PC-9 (cell line): ENCODE measurements around the gene NTNG1.

Experiments
- EZH2 ChIP-seq: fragments of 200-600 bp; sonication (generic); IDR thresholded peaks from 2 replicates; pipeline ENCODE4 v1.8.0; 2017; ENCODE audit warnings: antibody characterized with exemption, low read depth
- TF ChIP-seq, protein P1 (sequence below): fragments of 200-600 bp; sonication (generic); conservative IDR thresholded peaks from 2 replicates; pipeline ENCODE4 v1.6.1; 2017; ENCODE audit warnings: mixed run types, antibody characterized with exemption, mild to moderate bottlenecking, moderate library complexity

DNA sequence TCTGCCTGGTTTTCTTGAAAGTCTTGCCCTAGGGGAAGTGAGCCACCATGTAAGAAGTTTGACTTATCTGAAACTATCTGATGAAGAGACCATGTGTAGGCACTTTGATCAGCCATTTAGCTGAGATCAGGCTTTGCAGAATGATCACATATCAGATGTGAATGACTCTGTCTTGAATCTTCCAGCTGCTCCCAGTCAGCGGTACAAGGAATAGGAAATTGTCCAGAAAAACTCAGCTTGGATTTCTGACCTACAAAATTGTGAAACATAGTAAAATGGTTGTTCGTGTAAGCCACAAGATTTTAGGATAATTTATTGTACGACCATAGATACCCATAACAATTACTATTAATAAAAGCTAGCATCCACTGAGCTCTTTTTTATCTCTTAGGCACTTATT, 41.9 kb upstream of the NTNG1 start:
- no peak for TF ChIP-seq EZH2
- TF ChIP-seq, protein P1, sequence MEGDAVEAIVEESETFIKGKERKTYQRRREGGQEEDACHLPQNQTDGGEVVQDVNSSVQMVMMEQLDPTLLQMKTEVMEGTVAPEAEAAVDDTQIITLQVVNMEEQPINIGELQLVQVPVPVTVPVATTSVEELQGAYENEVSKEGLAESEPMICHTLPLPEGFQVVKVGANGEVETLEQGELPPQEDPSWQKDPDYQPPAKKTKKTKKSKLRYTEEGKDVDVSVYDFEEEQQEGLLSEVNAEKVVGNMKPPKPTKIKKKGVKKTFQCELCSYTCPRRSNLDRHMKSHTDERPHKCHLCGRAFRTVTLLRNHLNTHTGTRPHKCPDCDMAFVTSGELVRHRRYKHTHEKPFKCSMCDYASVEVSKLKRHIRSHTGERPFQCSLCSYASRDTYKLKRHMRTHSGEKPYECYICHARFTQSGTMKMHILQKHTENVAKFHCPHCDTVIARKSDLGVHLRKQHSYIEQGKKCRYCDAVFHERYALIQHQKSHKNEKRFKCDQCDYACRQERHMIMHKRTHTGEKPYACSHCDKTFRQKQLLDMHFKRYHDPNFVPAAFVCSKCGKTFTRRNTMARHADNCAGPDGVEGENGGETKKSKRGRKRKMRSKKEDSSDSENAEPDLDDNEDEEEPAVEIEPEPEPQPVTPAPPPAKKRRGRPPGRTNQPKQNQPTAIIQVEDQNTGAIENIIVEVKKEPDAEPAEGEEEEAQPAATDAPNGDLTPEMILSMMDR = no peak
